Mesangial cell (primary cell): ENCODE data around the gene OTOP2. TPM values are rescaled to one million over a fixed set of nuclear protein-coding genes. Genes with fewer than 3 reads are reported as not detected.

Experiments
- total RNA-seq: library from RNA; depleted of rRNA; stranded (reverse); fragments of >200 nt; gene quantifications from 2 replicates; pipeline ENCODE4 v1.2.3, GENCODE V29; 2015

Gene OTOP2
- total RNA-seq, result not detected in 2 replicates

GRCh38 chr17:74924250-74924948 is at the start of gene OTOP2:
OTOP2 (plus strand) TSS chr17:74924273; CDS start chr17:74924633, 360 bp downstream.

GRCh38 chr17:74892974-74893911 is 30.8 kb upstream of the OTOP2 start, which contains the start of gene FADS6:
FADS6 (minus strand) TSS chr17:74893633; CDS start chr17:74893595, 38 bp downstream.

GRCh38 chr17:74922694-74923537 is 1.2 kb upstream of the OTOP2 start, which contains the start of gene USH1G:
USH1G (minus strand) TSS chr17:74923255; CDS start chr17:74923073, 182 bp downstream.

GRCh38 chr17:74935585-74936469 is 11.8 kb downstream of the OTOP2 start, which contains the start of gene OTOP3:
OTOP3 (plus strand) TSS chr17:74935898; CDS start chr17:74935922, 24 bp downstream.

GRCh38 chr17:74972107-74972972 is 48.3 kb downstream of the OTOP2 start, which contains the start of gene HID1:
HID1 (minus strand) TSS chr17:74972759; CDS start chr17:74972656, 103 bp downstream.

Other genes with a start within 250 kb of the OTOP2 start
- not detected in 2 replicates for gene CD300LF, start 211.3 kb upstream of the OTOP2 start, total RNA-seq
- under 0.01 TPM in 1 of 2 replicates, not detected in the other for gene RAB37, start 187.0 kb upstream of the OTOP2 start, total RNA-seq
- 53.9 and 54.0 TPM in 2 replicates for gene NHERF1, start 175.6 kb upstream of the OTOP2 start, total RNA-seq
- 16.9 and 33.1 TPM in 2 replicates for gene NAT9, start 147.9 kb upstream of the OTOP2 start, total RNA-seq
- gene GRIN2C, start 64.4 kb upstream of the OTOP2 start, total RNA-seq, result 0.13 TPM in 1 of 2 replicates, not detected in the other
- 18.9 and 28.9 TPM in 2 replicates for gene FDXR, start 51.3 kb upstream of the OTOP2 start, total RNA-seq
- gene FADS6, start 30.6 kb upstream of the OTOP2 start, total RNA-seq, result not detected in 2 replicates
- gene USH1G, start 1.0 kb upstream of the OTOP2 start, total RNA-seq, result not detected in 2 replicates
- not detected in 2 replicates for gene OTOP3, start 11.6 kb downstream of the OTOP2 start, total RNA-seq
- gene HID1, start 48.5 kb downstream of the OTOP2 start, total RNA-seq, result 2.0 and 12.5 TPM in 2 replicates
- 40.6 and 49.3 TPM in 2 replicates for gene CDR2L, start 63.4 kb downstream of the OTOP2 start, total RNA-seq
- gene MRPL58, start 88.4 kb downstream of the OTOP2 start, total RNA-seq, result 43.9 and 84.7 TPM in 2 replicates
- 152 and 176 TPM in 2 replicates for gene ATP5PD, start 122.7 kb downstream of the OTOP2 start, total RNA-seq
- gene KCTD2, start 123.0 kb downstream of the OTOP2 start, total RNA-seq, result 14.3 and 24.0 TPM in 2 replicates
- gene SLC16A5, start 163.7 kb downstream of the OTOP2 start, total RNA-seq, result 11.6 and 55.9 TPM in 2 replicates
- 7.2 and 12.4 TPM in 2 replicates for gene ARMC7, start 185.7 kb downstream of the OTOP2 start, total RNA-seq
- gene NT5C, start 207.5 kb downstream of the OTOP2 start, total RNA-seq, result 177 and 214 TPM in 2 replicates
- gene JPT1, start 230.2 kb downstream of the OTOP2 start, total RNA-seq, result 257 and 620 TPM in 2 replicates